SK-N-DZ (cell line): ENCODE data around the gene RNASE8. TPM values are rescaled to one million over a fixed set of nuclear protein-coding genes. Genes with fewer than 3 reads are reported as not detected.
"Not testable (repeated sequence)": the region's sequence is repeated elsewhere in the genome, so short reads cannot be mapped to it uniquely, and the experiment has no call there.

ENCODE experiments used
- DNase-seq: peaks from one replicate; pipeline ENCODE4 v3.0.0-alpha.2; 2015; ENCODE audit warnings: low spot score
- polyA plus RNA-seq, 2 experiments: library from polyadenylated mRNA; depleted of rRNA; stranded (reverse); fragments of >200 nt; gene quantifications; 2 replicates each; pipeline ENCODE4 v1.2.3, GENCODE V29; 2014

The RNASE8 gene, protein sequence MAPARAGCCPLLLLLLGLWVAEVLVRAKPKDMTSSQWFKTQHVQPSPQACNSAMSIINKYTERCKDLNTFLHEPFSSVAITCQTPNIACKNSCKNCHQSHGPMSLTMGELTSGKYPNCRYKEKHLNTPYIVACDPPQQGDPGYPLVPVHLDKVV
- polyA plus RNA-seq (2014; cell fraction: cytosol; rRNA removed) = not detected in 2 replicates
- polyA plus RNA-seq (2014; cell fraction: nucleus; rRNA removed) = not detected in 2 replicates

DNA sequence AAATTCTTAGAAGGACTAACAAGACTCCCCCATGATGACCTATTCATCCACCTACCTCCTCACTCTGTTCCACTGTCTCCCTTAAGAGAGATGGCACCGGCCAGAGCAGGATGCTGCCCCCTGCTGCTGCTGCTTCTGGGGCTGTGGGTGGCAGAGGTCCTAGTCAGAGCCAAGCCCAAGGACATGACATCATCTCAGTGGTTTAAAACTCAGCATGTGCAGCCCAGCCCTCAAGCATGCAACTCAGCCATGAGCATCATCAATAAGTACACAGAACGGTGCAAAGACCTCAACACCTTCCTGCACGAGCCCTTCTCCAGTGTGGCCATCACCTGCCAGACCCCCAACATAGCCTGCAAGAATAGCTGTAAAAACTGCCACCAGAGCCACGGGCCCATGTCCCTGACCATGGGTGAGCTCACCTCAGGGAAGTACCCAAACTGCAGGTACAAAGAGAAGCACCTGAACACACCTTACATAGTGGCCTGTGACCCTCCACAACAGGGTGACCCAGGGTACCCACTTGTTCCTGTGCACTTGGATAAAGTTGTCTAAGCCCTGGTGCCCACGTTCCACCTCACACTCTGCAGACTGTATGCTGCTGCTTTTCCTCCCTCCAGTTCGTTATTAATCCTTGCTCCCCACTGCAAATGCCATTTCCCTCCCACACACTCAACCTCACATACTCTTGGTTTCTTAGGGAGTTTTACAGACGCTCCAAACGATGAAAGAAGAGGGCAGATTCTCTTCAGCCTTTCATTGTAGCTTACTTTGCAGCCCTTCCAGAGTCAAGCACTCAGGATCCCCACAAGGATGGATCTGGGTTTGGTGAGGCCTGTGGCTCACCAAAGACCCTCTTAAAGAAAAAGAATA, at the start of gene RNASE8:
Gene RNASE8, plus strand, starts transcription at position 20 of the 873 bp plus-strand sequence. Its CDS starts 71 bp downstream, at position 91.
- no peak for DNase-seq

- DNase-seq = not testable (repeated sequence)
Observed at GRCh38 chr14:21009721-21010120, 47.9 kb upstream of the RNASE8 start.

GRCh38 chr14:21011136-21011535, 46.5 kb upstream of the RNASE8 start:
- no peak for DNase-seq

DNA sequence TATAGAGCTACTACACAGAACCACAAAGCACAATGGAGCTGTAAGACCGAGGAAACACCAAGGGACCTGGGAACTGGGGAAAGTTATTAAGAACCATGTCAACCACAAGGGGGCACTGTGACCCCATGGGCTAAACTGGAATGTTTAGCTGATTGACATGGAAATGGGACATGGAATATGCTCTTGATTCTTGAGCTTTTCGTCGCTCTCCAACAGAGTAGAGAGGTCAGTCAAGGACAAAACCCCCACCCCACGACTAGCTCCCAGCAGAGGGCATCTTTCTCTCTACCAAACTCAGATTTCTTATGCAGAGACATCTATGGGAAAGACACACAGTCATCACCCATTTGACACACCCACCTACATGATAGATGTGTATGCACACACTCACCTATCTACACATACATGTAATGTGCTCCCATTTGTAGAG, 42.8 kb upstream of the RNASE8 start:
- DNase-seq = peak; percentile 84

GRCh38 chr14:21015312-21015711, 42.3 kb upstream of the RNASE8 start:
- DNase-seq = no peak

GRCh38 chr14:21016413-21017190, 41.0 kb upstream of the RNASE8 start:
- no peak for DNase-seq

- no peak for DNase-seq
Observed at GRCh38 chr14:21017528-21018245, 39.9 kb upstream of the RNASE8 start.

DNA sequence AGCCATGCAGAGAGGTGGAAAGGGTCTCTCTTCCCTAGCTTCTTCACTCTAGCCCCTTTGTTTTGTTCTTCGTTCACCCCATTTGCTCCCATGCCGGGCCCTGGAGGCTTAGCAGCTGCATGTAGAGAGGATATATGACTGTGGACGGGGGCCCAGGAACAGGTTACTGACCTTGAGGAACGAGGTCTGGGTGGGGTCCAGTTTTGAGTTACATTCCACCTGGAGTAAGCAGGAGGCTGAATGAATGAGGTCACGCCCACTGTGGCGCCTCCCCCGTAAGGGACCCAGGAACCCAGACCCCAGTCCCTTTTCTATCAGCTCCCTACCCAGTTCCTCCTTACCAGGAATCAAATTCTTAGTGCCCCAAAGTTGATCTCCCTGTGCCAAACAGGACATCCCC, 39.3 kb upstream of the RNASE8 start:
- no peak for DNase-seq

GRCh38 chr14:21018781-21019180, 38.8 kb upstream of the RNASE8 start:
- DNase-seq = no peak

- DNase-seq = no peak
Observed at GRCh38 chr14:21019366-21019765, 38.3 kb upstream of the RNASE8 start.

DNA sequence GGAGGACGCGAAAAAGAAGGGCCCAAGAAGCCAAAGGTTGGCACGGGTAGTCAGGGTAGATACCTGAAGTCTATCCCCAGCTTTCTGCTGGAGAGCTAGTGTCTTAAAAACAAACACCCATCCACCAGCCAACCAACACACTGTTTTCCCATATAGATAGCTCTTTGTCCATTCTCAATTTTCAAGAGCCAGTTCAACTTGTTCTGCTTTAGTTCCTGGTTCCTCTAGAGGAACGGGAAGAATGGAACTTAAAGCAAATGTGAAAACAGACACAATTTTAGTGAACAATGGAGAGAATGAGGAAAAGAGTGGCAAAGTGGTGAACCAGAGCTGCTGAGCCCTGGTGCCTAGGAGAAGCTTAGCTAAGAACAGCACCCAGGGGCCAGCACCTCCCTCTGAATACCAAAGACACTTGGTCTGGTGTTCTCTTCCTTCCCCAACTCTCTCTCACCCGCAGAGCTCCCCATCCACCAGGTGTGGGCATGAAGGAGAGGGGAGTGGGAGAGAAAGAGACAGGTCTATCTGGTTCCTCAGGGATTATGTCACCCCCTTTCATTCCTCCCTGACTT, 36.6 kb upstream of the RNASE8 start:
- DNase-seq = no peak

GRCh38 chr14:21022686-21023085, 34.9 kb upstream of the RNASE8 start:
- DNase-seq = no peak

DNA sequence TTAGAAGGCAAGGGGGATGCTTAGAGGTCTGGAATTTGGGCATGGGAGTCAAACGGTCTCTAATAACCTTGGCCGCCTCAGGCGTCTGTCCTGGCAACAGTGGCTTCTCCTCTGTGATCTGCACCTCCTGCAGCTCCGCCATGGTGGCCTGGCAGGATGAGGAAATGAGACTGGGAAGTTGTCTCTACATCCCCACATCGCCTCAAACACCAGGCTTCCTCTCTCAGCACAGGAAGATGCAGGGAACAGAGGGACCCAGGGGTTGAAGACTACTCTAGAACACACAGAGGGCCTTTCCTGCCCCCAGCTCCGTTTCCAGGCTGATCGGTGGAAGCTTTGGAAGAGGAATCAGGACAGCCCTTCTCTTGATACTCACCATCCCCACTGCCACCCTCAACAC, 34.4 kb upstream of the RNASE8 start:
- DNase-seq = no peak

- DNase-seq = no peak
Observed at GRCh38 chr14:21023817-21024584, 33.6 kb upstream of the RNASE8 start.

DNA sequence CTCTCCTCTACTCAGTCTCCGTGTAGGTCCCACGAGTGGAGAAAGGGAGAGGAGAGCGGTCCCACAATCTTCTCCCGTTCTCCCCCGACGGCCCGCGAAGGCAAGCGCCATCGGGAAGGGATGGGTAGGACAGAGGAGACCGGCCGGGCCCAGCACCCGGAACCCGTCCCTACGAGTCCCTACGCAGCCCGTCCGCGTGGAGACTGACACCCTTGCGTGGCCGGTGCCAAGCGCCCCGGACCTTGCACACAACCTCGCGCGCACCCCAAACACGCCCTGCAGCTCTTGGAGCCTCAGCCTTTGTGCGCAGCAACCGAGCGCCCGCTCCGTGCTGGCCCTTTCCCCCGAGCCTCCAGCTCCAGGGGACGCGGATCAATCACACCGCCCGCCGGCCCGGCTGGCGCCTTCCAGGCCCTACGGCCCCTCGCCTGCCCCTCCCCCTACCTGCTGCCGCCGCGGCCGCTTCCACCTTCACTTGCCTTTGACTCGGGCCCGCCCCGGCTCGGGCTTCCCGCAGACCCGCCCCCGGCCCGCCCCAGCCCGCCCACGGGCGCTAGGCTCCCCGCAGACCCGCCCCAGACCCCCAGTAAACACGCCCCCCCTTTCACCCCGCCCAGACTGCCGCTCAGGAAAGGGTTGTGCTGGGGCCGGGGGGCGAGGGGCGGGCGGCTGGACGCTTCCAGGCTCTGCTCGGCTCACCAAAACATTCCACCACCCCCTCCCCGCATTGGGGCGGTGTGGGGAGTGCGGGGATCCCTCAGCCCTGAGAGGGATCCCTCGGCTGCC, 32.8 kb upstream of the RNASE8 start, which contains the start of gene NDRG2:
Gene NDRG2, minus strand, starts transcription at position 477 of the 786 bp plus-strand sequence. CDS start 1,746 bp downstream, outside the sequence.
- peak; percentile 60 for DNase-seq

DNA sequence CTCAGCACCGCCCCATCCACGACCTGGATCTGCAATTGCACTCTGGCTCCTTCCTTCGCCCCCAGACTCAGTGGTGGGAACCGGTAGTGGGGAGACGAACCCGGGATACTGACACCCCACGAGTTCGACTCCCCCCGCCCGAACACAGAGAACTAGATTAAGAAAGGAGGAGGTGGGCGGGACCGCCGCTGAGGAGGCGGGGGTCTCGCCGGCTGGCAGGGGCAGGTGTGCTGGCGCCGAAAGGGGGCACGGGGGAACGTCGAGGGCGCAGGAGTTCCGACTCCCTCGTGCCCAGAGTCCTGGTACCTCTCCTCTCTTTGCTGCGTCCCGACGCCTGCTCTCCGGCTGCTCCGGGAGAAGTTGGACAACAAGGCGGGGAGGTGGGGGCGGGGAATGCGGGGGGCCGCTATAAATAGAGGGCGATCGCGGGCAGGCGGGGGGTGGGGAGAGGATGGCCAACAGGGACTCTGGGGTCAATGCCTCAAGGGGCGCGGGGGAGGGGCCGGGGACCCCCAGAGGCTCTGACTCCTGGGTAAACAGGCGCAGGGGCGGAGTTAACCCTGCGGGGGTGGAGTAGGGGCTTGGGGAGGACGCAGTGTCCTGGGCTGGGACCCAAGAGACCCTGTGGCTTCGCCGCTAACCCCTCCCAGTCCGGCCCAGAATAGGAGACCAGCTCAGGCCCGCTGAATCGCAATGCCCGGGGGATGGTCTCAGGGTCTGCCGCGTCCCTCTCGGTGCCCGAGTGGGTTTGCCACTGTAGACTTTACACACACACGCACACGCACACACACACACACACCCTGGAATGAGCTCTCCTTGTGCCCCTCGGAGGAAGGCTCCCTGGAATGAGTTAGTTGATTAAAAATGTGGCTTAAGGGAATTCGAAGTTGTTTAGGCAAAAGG, 32.0 kb upstream of the RNASE8 start:
- no peak for DNase-seq

DNA sequence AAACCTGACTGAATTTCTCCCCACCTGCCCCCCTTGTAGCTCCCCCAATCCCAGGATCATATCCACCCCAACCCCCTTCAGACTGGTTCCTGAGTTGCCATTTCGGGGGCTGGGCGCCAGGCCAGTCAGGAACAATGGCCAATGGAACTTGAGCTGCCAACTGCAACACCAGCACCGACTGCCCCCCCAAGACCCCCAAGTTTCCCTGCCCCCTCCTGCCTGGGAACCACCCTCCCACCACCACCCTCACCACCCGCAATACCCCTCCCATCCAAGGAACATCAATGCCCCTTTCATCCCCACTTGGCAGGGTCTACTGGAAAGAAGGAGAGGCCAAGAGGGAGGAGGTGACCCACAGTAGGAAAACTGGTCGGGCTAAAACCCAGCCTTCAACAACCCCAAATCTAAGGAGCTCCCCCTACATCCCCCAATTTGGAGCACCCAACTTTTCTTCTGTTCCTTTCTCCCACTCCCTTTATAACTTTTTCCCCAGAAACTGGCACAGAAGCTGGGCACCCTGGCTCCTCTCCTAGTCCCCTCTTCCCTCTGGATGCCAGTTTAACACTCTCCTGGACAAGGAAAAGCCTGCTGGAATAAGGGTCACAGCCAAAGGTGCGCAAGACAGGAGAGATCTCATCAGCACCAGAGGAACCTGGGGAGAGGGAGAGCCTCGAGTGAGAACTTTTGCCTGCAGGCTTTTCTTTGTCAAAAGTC, 31.2 kb upstream of the RNASE8 start:
- no peak for DNase-seq

DNA sequence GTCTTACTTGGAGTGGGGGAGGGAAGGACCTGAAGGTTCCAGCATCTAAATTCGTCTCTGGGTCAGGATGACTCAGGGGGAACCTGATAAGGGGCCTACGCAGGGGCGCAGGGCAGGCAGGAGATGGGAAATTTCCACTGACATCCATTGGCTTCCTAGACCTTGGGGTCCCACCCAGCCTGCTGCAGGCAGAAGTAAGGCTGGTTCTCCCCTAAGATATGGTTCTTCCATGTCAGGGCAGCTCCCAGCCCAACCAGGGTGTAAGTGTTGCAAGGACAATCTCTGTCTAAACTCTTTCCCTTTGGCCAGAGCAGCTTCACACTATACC, 30.7 kb upstream of the RNASE8 start:
- no peak for DNase-seq
